ENCODE measurements around the gene JAK1. TPM values are rescaled to one million over a fixed set of nuclear protein-coding genes. Genes with fewer than 3 reads are reported as not detected.

JAK1 gene
- total RNA-seq, 2 donors from 2014 or later: 73.2 to 101 TPM

GRCh38 chr1:64909031-64909430 is 57.3 kb downstream of the JAK1 start:
- TF ChIP-seq CTCF (IDR thresholded peaks at IDR 0.05): no peak
- Histone ChIP-seq H3K27me3 (no peaks in the 10 kb centered on the region), H3K9ac (ENCODE audit: low read depth in 2 of 2, low read length in 2 of 2) (no peak overlapping the region), H3K27ac (no peak overlapping the region), H3K9me3 (no peaks in the 10 kb centered on the region), H3K4me3 (no peak overlapping the region), H3K36me3 (no peaks in the 10 kb centered on the region), H3K4me1 (no peaks in the 10 kb centered on the region)
- no peak for DNase-seq
- intact Hi-C loops (cut with DNase I): no loop called here

DNA sequence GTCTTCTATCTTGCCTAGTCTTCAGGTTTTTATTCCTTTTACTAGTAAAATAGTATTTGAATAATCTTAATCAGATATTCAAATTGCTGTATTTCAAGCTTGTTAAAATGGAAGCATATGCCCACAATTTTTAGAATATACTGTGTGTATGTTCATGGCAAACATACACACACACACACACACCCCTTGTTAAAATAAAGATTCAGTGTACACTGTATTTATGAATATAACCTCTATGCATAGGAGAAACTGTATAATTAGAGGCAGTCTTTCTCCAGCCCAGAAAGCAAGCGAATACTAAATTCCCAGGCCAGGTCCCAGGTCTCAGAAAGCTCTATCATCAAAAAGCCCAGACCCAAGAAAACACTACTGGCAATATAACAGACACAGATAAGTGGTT is 57.8 kb downstream of the JAK1 start:
- no peak overlapping the region for H3K27ac ChIP-seq
- no peak overlapping the region for H3K4me3 ChIP-seq
- H3K9ac ChIP-seq (ENCODE audit: low read depth in 2 of 2, low read length in 2 of 2): no peak overlapping the region
- no peaks in the 10 kb centered on the region for H3K4me1 ChIP-seq
- H3K9me3 ChIP-seq: no peaks in the 10 kb centered on the region
- intact Hi-C loops (cut with DNase I): no loop called here
- no peaks in the 10 kb centered on the region for H3K27me3 ChIP-seq
- H3K36me3 ChIP-seq: no peaks in the 10 kb centered on the region
- no peak for DNase-seq
- no peak for TF ChIP-seq CTCF (IDR thresholded peaks at IDR 0.05)

- Histone ChIP-seq H3K27me3 (no peaks in the 10 kb centered on the region), H3K9me3 (no peaks in the 10 kb centered on the region), H3K4me1 (no peaks in the 10 kb centered on the region), H3K9ac (ENCODE audit: low read depth in 2 of 2, low read length in 2 of 2) (no peak overlapping the region), H3K27ac (no peak overlapping the region), H3K4me3 (no peak overlapping the region), H3K36me3 (no peaks in the 10 kb centered on the region)
- intact Hi-C loops (cut with DNase I): no loop called here
- DNase-seq: no peak
- no peak for TF ChIP-seq CTCF (IDR thresholded peaks at IDR 0.05)
Measured at GRCh38 chr1:64906447-64906846, 59.9 kb downstream of the JAK1 start.

- intact Hi-C loops (cut with DNase I): no loop called here
- no peak for TF ChIP-seq CTCF (IDR thresholded peaks at IDR 0.05)
- no peaks in the 10 kb centered on the region for H3K27me3 ChIP-seq
Measured at GRCh38 chr1:64903593-64903992, 62.8 kb downstream of the JAK1 start.

DNA sequence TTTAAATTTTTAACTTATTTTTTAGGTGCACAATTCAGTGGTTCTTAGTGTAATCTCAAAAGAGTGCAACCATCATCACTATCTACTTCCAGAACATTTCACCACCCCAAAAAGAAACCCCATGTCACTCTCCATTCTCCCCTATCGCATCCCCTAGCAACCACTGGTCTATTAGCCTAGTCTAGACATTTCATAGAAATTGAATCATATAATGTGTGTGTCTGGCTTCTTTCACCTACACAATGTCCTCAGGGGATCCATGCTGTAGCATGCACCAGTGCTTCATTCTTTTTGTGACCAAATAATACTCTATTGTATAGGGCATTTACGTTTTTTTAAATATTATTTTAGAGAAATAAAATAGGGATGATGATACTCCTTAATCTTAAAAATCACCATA is 64.7 kb downstream of the JAK1 start:
- Histone ChIP-seq H3K27ac (no peak overlapping the region), H3K4me1 (peaks cover 3% of the 10 kb centered on the region), H3K36me3 (no peaks in the 10 kb centered on the region), H3K9me3 (no peaks in the 10 kb centered on the region), H3K9ac (ENCODE audit: low read depth in 2 of 2, low read length in 2 of 2) (no peak overlapping the region), H3K27me3 (no peaks in the 10 kb centered on the region), H3K4me3 (no peak overlapping the region)
- TF ChIP-seq CTCF (IDR thresholded peaks at IDR 0.05): no peak
- no peak for DNase-seq
- intact Hi-C loops (cut with DNase I): no loop called here

More at GRCh38 chr1:64903593-64903992, 62.8 kb downstream of the JAK1 start:
- Histone ChIP-seq H3K36me3 (no peaks in the 10 kb centered on the region), H3K9me3 (no peaks in the 10 kb centered on the region), H3K4me3 (no peak overlapping the region), H3K4me1 (peaks cover 3% of the 10 kb centered on the region), H3K27ac (no peak overlapping the region), H3K9ac (ENCODE audit: low read depth in 2 of 2, low read length in 2 of 2) (no peak overlapping the region)
- no peak for DNase-seq

DNA sequence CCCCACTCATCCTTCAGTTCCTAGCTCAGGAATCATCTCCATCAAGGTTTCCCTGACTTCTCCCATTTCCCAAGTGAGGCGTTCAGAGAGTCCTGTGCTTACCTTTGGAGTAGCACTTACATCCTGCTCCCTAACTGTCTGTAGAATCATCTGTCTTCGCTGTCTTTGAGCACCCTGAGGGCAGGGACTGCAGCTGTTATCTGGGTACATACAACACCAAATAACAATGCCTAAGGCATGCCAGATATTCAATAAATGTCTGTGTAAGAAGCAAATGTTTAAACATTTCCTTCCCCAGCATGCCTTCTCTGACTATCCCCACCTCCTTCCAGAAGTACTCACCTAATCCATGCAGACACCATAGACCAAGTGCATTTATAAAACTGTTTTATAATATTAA is 65.4 kb downstream of the JAK1 start:
- Histone ChIP-seq H3K27me3 (no peaks in the 10 kb centered on the region), H3K4me3 (no peak overlapping the region), H3K36me3 (no peaks in the 10 kb centered on the region), H3K27ac (no peak overlapping the region), H3K9me3 (no peaks in the 10 kb centered on the region), H3K9ac (ENCODE audit: low read depth in 2 of 2, low read length in 2 of 2) (no peak overlapping the region), H3K4me1 (peaks cover 3% of the 10 kb centered on the region)
- DNase-seq: no peak
- intact Hi-C loops (cut with DNase I): no loop called here
- TF ChIP-seq CTCF (IDR thresholded peaks at IDR 0.05): no peak

Measured in colonic mucosa (tissue), 4 donors.